IPS-NIHi7 (cell line): ENCODE results near the gene DHRS4L2.
"Not testable (repeated sequence)": the region's sequence is repeated elsewhere in the genome, so short reads cannot be mapped to it uniquely, and the experiment has no call there.

Experiments used
- DNase-seq: peaks from one replicate; pipeline ENCODE4 v3.0.0; 2012; ENCODE audit warnings: mixed read lengths; ENCODE audit errors: extremely low spot score

DHRS4L2 gene

DNA sequence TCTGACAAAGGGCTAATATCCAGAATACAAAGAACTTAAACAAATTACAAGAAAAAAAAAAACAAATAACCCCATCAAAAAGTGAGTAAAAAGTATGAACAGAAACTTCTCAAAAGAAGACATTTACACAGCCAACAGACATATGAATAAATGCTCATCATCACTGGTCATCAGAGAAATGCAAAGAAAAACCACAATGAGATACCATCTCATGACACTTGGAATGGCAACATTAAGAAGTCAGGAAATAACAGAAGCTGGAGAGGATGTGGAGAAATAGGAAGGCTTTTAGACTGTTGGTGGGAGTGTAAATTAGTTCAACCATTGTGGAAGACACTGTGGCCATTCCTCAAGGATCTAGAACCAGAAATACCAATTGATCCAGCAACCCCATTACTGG lies 30.2 kb downstream of the DHRS4L2 start:
- DNase-seq = not testable (repeated sequence)

DNA sequence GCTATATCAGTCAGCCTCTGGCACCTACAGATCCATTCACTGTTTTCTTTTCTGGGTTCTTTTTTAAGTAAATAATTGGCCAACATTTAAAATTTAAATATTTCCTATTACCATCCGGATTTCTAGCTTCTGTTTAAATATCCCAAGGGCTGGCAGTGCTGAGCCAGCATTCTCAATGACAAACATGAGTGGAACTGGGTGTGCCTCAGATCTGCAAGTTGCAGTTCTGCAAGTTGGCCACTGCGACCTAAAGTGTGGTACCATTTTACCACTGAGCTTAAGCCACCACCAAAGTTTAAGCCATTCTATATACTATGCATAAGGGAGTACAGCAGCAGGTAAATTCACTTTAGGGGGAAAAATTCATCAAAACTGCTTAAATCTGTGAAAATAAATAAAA lies 31.2 kb downstream of the DHRS4L2 start:
- not testable (repeated sequence) for DNase-seq

DNA sequence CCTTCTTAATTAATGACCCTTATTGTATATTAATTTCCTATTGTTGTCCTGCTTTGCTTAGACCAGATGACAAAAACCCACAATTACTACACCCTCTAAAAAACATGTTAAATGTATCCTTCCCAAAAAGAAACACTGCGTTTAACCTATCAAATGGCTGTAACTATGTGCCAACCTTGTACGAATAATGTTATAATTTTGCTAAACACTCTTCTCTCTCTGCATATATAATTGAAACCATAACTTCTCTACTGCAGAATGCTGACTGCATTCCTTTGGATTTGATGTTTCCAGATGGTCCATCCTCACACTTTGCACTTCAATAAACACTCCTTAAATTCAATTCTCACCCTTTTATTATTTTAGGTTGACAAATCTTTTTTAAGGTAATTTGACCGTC lies 31.8 kb downstream of the DHRS4L2 start:
- DNase-seq = not testable (repeated sequence)

GRCh38 chr14:24024939-24025418 lies 36.2 kb downstream of the DHRS4L2 start:
- DNase-seq = not testable (repeated sequence)

DNA sequence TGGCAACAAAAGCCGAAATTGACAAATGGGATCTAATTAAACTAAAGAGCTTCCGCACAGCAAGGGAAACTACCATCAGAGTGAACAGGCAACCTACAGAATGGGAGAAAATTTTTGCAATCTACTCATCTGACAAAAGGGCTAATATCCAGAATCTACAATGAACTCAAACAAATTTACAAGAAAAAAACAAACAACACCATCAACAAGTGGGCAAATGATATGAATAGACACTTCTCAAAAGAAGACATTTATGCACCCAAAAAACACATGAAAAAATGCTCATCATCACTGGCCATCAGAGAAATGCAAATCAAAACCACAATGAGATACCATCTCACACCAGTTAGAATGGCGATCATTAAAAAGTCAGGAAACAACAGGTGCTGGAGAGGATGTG lies 41.0 kb downstream of the DHRS4L2 start:
- not testable (repeated sequence) for DNase-seq

- not testable (repeated sequence) for DNase-seq
Observed at GRCh38 chr14:24031331-24031730, 42.6 kb downstream of the DHRS4L2 start.

DNA sequence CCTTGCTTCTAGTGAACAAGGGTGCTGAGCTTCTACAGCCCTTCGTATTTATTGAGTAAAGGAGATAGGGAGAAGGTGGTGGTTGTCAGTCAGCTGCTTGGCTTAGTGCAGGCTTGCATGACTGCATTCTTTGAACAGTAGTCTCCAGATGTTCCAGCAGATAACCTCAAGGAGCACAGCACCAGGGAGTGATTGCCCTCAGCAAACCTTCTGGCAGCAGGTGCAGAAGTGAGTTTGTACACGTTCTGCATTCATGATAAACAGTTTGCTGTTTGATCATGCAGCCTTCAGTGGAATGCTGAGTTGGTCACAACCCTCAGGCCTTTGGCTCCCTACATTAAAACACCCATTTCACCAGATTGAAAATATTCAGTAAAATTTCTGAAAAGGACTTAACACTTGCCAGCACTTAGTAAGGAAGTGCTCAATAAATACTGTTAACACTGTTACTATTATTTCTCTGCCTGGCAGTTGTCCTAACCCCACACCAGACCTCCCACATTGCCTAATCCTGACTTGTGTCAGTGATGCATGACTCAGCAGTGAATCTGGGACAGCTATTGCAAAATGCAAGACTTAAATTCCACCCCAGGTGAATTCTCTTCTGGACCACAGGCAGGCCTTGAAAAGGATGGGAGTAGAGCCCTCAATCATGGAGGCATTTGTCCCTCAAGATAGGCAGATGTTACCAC lies 44.1 kb downstream of the DHRS4L2 start:
- no peak for DNase-seq

GRCh38 chr14:24035769-24036168 lies 47.0 kb downstream of the DHRS4L2 start:
- DNase-seq = not testable (repeated sequence)

DNA sequence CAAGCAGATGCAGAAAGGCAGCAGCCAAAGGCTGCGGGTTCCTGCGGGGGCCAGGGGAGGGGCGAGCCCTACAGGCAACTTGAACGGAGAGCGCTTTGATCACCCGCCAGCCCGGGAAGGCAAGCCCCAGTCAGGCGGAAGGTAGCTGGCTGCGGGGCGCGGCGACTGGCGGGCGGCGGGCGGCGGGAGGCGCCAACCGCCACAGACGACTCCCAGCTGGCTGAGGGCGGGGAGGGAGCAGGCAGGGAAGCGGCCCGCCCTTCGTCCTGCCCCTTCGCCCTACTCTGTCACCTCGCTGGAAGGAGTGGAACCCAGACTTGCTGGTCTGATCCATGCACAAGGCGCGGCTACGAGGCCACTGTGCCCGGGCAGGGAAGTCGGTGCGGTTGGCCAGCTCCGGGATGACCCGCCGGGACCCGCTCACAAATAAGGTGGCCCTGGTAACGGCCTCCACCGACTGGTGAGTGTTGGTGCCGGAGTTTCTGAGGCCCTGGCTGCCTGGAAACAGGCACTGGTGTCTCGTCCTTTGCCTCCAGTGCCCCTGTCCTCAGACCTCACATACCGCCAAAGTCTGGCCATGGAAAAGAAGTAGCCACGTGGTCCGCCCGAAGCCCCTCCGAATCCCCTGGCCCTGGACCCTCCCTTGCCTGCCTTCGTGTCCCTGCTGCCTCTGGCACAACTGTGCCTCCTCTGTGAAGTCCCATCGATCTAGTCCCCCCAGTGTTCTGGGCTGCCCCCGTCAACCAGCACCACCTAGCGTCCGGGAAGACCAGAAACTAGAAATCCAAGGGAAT lies 47.6 kb downstream of the DHRS4L2 start:
- peak; percentile 75 for DNase-seq

DNA sequence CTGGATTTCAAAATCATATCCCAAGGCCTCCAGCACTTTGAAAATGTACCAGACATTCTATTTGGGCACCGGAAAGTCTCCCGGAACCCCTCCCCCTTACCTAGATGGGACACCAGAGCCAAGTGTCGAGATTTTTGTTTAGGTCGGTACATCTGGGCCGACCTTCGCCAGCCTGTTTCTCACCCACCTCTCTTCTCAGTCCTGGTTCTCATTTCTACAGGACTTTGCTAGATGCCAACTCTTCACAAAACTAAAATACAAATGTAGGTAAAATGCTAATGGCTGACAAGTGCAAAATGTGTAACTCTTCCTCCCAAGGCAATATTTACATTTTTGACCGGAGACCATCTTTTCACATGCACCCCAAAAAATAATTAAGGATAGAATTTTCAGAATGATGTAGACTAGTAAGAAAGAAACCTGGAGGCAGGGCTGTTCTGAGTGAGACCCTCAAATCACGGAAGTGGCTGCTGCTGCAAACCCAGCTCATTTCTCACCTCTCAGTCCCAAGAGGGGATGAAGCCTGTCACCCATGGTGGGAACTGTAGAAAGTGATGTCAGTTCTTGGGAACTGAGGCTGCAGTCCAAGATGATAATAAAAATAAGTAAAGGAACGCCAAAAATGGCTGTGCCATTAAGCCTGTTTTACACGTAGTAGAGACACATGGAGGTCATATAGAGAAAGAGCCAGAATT lies 48.4 kb downstream of the DHRS4L2 start:
- DNase-seq = not testable (repeated sequence)

GRCh38 chr14:24037658-24038037 lies 48.9 kb downstream of the DHRS4L2 start:
- DNase-seq = no peak

DNA sequence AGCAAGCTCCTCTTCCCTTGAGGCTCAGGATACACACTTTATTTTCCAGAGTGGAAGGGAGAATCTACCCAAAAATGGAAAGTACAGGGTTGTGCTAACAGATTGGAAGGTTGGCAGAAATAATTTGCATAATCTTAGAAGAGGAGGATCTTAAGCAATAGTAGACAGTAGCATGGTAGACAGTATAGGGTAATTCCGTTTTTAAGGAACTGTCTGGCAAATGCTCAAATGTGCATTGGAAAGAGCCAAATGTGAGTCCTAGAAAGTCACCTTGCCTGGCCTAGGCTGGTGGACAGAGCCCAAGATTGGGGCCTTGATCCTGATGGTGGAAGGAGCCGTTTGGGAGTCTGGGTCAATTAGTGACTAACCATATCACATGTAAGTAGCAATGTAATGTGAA lies 50.0 kb downstream of the DHRS4L2 start:
- no peak for DNase-seq

DNA sequence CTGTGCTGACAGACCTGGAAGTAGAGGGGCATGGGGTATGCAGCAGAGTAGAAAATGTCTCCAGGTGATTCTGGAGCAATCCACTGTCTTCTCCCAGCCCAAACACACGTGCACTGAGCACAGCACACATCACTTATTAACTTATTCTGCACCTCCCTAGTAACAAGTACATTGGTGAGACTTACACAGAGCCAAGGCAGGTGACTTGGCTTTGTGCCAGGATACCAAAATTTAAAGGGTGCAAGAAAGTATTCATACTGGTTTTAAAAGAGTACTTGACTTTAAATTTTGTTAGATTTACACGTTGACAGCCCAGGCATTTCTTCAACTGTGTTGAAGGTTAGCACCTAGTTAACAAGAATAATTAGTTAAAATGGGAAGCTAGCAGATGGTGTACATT lies 52.0 kb downstream of the DHRS4L2 start:
- DNase-seq = no peak

DNA sequence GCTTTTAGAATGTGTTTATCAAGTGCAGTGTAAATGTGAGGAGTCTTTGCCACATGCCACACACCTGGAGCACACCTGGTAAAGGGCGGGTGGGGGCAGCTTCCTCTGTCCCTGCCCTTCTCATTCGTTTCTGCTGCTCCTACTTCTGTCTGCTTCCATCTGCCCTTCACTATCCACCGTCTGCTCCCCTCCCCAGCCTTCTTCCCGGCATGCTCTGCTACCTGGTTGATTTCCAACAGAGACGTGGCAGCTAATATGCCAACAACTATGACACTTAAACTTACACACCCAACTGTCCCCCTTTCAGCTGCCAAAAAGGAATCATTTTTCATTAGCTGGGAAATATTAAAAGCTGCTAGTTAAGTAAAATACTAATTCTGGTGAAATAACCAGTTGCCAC lies 54.0 kb downstream of the DHRS4L2 start:
- DNase-seq = peak; percentile 4

GRCh38 chr14:24049002-24049401 lies 60.3 kb downstream of the DHRS4L2 start:
- not testable (repeated sequence) for DNase-seq

- DNase-seq = not testable (repeated sequence)
Observed at GRCh38 chr14:24050753-24051152, 62.0 kb downstream of the DHRS4L2 start.

DNA sequence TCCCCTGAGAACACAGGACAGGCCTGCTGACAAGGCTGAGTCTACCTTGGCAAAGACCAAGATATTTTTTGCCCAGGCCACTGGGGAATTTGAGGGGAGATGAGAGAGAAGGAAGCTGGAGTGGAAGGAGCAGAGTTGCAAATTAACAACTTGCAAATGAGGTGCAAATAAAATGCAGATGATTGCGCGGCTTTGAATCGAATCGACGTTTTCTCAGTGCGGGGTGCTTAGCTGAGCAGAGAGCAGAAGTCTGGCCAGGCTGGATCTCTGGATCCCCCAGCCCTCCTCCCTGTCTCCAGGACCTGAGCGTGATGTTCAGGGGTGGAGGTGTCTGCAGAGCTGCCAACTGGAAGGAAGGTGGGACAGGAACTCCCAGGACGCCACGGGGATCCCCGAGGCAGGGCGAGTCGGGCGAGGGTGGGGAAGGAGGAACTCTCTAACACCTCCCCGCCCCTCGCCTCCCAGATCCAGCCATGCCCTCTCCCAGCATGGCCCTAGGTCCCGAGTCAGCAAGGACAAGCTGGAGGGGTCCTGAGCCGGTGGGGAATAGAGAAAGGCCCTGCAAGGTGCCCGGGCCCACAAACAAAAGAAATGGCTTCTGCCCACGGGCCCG lies 62.6 kb downstream of the DHRS4L2 start:
- no peak for DNase-seq

DNA sequence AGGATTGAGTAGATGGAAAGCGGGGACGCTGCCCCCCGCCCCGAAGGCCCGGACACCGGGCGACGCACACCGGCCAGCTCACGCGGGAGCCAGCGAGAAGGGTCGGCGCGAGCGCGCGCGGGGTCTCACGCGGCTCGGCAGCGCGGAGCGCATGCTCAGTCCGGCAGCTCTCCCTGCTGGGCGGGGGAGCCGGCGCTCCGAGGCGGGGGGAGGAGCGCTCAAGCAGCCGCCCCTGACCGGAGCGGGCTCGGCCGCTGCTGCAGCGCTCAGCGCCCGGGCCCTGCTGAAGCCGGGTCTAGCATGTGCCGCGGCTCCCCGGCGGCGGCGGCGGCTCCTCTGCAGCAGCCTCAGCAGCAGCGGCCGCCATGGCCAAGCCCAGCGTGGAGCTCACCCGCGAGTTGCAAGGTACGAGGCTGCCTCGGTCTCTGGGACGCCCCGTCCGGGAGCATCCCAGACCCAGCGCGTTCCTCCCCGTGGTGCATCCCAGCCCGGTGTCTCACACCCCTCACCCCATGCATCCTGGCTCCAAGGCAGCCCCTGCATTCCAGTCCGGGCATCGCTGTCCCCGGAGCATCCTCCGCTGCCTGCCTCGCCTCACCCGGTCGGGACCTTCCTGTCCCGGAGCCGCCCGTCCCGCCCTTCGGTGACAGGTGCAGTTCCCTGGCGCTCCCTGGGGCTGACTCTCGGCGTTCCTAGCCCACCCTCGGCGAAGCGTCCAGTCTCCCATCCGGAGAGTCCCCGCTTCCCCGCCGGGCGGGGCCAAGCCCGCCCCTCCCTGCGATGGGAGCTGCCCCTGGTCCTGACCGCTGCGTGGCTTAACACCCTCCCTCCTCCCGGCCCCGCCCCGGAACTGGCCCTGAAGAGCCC lies 63.3 kb downstream of the DHRS4L2 start, which contains the start of gene CARMIL3:
Gene CARMIL3, plus strand, starts transcription at position 221 of the 867 bp plus-strand sequence. Its CDS starts 145 bp downstream, at position 366.
- peak; percentile 90 for DNase-seq

- DNase-seq = no peak
Observed at GRCh38 chr14:24052656-24053547, 64.2 kb downstream of the DHRS4L2 start.
